Measurements from ENCODE around the gene POU2F1. TPM values are rescaled to one million over a fixed set of nuclear protein-coding genes. Genes with fewer than 3 reads are reported as not detected.

The POU2F1 gene
- total RNA-seq, 1 donor from 2014 or later = 36.1 TPM

DNA sequence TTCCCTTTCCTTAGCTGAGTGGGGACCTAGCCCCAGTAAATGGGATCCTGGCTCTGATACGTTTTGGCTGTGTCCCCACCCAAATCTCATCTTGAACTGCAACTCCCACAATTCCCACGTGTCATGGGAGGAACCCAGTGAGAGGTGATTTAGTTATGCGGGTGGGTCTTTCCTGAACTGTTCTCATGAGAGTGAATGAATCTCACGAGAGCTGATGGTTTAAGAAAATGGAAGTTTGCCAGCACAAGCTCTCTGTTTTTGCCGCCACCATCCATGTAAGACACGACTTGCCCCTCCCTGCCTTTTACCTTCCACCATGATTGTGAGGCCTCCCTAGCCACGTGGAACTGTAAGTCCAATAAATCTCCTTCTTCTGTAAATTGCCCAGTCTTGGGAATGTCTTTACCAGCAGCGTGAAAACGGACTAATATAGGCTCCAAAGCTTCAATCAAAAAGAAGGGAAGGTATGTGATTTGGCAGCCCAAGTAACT is 29.9 kb upstream of the POU2F1 start:
- Mint-ChIP-seq H3K4me3 (ENCODE audit: low read depth) (no peak overlapping the region), H3K27me3 (no peaks in the 10 kb centered on the region), H3K36me3 (ENCODE audit: insufficient read depth) (no peaks in the 10 kb centered on the region), H3K9me3 (ENCODE audit: low read depth) (no peaks in the 10 kb centered on the region), H3K4me1 (ENCODE audit: low read depth) (no peaks in the 10 kb centered on the region), H3K27ac (no peak overlapping the region)
- DNase-seq (ENCODE audit: low spot score, unreplicated experiment) = no peak
- TF ChIP-seq CTCF (IDR thresholded peaks at IDR 0.05; ENCODE audit: unreplicated experiment) = no peak

DNA sequence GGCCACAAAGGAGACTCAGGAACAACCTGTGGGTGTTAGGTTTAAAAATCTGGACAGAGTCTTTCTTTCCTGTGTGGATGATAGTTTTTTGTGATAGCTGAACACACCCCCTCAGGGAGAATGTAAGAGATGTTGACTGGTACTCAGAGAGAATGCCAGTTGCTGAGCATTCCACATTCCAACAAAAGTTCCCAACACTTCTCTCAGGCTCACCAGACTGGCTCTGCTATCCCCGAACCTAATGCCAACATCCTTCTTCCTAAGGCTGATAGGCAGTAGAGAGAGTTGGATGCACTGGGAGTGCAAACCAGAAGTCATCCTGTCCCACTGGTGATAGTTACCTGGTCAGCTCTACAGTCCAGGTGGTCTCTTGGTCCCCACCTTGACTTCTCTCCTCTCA is 28.7 kb upstream of the POU2F1 start:
- H3K4me1 Mint-ChIP-seq (ENCODE audit: low read depth) = no peaks in the 10 kb centered on the region
- no peaks in the 10 kb centered on the region for H3K36me3 Mint-ChIP-seq (ENCODE audit: insufficient read depth)
- TF ChIP-seq CTCF (IDR thresholded peaks at IDR 0.05; ENCODE audit: unreplicated experiment) = no peak
- no peak overlapping the region for H3K4me3 Mint-ChIP-seq (ENCODE audit: low read depth)
- H3K27me3 Mint-ChIP-seq = no peaks in the 10 kb centered on the region
- no peak for DNase-seq (ENCODE audit: low spot score, unreplicated experiment)
- no peak overlapping the region for H3K27ac Mint-ChIP-seq
- H3K9me3 Mint-ChIP-seq (ENCODE audit: low read depth) = no peaks in the 10 kb centered on the region

- Mint-ChIP-seq H3K4me1 (ENCODE audit: low read depth) (peaks cover 7% of the 10 kb centered on the region), H3K27ac (no peak overlapping the region), H3K9me3 (ENCODE audit: low read depth) (no peaks in the 10 kb centered on the region), H3K27me3 (no peaks in the 10 kb centered on the region), H3K36me3 (ENCODE audit: insufficient read depth) (no peaks in the 10 kb centered on the region), H3K4me3 (ENCODE audit: low read depth) (no peak overlapping the region)
- no peak for TF ChIP-seq CTCF (IDR thresholded peaks at IDR 0.05; ENCODE audit: unreplicated experiment)
- no peak for DNase-seq (ENCODE audit: low spot score, unreplicated experiment)
Observed at GRCh38 chr1:167194182-167194581, 26.5 kb upstream of the POU2F1 start.

DNA sequence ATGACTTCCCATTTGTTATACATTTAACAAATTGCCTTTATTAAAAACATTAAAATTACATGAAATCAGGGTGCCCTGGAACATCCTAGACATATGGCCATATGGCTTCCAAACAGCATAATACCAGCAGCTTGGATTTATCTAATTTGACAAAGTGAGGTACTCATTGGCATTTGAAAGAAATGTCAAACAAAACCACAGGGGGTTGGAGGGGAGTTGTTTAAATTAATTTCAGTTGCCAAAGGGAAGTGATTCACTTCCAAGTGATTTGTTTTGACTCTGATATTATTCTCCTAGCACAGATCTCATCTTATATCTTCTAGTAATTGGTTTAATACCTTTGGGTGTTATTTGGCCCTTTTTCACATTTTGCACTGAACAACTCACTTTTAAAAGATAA is 24.5 kb upstream of the POU2F1 start:
- no peak for DNase-seq (ENCODE audit: low spot score, unreplicated experiment)
- Mint-ChIP-seq H3K27ac (no peak overlapping the region), H3K27me3 (no peaks in the 10 kb centered on the region), H3K4me1 (ENCODE audit: low read depth) (peaks cover 7% of the 10 kb centered on the region), H3K9me3 (ENCODE audit: low read depth) (no peaks in the 10 kb centered on the region), H3K4me3 (ENCODE audit: low read depth) (no peak overlapping the region), H3K36me3 (ENCODE audit: insufficient read depth) (no peaks in the 10 kb centered on the region)
- no peak for TF ChIP-seq CTCF (IDR thresholded peaks at IDR 0.05; ENCODE audit: unreplicated experiment)

DNA sequence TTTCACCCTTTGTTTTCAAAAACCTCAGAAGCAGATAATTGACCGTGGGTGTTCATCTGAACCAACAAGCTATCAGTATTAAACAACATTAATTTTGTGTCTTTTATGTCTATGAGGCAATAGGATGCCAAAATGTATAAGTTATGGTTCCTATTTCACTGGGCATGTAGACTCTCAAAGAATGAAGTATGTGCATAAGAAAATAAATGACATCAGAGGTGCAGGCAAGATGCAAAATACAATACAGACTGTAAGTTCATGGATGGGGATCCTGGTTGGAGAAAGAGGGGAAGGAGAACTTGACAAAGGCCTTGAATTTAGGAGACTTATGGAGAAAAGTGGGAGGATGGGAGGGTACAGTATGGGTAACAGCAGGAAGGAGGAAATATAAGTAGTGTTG is 23.4 kb upstream of the POU2F1 start:
- TF ChIP-seq CTCF (IDR thresholded peaks at IDR 0.05; ENCODE audit: unreplicated experiment) = no peak
- Mint-ChIP-seq H3K4me1 (ENCODE audit: low read depth) (peaks cover 7% of the 10 kb centered on the region), H3K27ac (no peak overlapping the region), H3K4me3 (ENCODE audit: low read depth) (no peak overlapping the region), H3K9me3 (ENCODE audit: low read depth) (no peaks in the 10 kb centered on the region), H3K27me3 (no peaks in the 10 kb centered on the region), H3K36me3 (ENCODE audit: insufficient read depth) (no peaks in the 10 kb centered on the region)
- DNase-seq (ENCODE audit: low spot score, unreplicated experiment) = no peak
